DMS 273 (cell line): ENCODE data around the gene COLEC11.

Source experiments
- DNase-seq: peaks from one replicate; lab custom pipeline; 2025; ENCODE audit not compliant: unreplicated experiment; lab: John Stamatoyannopoulos, UW

The COLEC11 gene

DNA sequence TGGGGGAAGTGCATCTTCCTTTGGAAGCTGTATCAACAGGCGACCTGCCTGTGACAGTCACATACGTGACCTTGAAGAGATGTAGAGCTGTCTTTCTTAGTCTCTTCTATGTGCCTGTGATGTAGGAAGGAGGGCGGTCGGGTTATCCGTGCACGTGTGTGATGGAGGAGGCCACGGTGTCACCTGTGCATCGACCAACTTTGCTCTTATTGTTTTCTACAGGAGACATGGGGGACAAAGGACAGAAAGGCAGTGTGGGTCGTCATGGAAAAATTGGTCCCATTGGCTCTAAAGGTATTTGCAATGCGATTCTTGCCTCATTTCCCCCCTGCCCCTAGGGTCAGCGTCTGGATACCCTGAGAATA lies 42.4 kb downstream of the COLEC11 start:
- no peak for DNase-seq

DNA sequence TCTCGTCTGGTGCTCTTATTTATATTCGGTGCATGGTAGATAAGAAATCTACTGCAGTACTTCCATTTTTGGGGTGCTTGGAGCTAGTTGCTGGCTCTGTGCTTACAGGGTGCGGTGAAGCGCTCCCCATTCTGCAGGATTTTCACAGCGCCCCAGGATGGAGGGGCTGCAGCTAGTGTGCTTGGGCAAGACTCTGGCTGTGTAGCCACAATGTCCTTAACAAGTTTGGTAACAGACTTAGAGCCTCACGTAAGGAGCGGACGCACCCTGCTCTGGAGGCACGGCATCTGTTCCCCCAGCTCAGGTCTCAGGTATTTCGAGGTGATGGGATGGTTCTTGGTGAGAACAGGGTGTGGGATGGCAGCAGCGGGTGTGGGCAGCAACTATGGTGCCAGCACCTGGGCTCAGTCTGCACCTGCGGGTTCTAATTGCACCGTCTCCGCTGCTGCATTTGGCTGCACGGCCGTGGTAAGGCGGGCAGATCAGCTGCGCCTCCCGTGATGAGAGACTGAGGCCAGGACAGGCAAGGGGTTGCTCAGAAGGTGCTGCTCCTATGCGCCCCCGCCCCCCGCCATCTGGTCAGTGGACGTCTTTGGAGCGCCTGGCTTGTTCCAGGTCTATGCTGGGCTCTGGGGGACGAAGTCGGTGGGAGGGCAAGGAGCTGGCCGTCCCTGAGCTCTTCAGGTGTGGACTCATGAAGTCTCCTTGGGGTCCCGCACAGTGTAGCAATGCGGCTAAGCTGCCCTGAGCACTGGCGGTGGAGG lies 43.0 kb downstream of the COLEC11 start:
- no peak for DNase-seq

DNA sequence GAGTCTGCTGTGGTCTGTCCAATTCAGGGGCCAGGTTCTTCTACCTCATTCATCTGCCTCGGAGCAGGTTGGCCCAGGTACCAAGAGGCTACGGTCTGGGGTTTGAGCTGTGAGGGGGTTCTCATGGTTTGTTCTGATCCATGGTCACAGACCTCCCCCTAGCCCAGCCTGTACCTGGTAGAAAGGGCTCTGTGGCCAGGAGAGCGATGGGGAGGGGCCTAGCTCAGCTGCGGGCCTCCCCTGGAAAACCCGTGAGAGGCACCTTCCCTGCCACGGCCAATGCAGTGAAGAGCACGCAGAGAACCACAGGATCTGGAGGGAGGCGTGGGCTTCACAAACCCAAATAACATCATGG lies 43.5 kb downstream of the COLEC11 start:
- DNase-seq: no peak

DNA sequence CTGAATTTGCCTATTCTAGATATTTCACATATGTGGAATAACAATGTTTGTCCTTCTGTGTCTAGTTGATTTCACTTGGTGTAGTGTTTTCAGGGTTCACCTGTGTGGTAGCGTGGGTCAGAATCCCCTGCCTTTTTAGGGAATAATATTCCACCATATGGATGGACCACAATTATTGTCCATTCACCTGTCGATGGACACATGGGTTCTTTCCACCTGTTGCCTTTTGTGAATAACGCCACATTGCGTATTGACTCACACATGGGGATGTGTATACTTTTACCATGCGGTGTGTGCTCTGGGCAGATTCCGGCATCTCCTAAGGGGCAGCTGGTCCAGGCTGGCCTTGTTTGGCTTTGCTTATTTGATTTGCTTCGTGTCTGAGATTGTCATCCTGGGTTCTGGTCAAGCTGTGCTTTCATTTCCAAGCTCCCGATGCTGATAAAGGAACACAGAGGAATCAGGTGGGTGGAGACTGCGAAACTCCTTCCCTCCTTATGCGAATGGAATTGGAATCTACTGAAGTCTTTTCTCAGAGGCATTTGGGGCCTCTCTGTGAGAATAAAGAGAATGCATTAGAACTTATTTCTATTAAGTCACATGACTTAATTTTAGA lies 44.2 kb downstream of the COLEC11 start:
- no peak for DNase-seq

DNA sequence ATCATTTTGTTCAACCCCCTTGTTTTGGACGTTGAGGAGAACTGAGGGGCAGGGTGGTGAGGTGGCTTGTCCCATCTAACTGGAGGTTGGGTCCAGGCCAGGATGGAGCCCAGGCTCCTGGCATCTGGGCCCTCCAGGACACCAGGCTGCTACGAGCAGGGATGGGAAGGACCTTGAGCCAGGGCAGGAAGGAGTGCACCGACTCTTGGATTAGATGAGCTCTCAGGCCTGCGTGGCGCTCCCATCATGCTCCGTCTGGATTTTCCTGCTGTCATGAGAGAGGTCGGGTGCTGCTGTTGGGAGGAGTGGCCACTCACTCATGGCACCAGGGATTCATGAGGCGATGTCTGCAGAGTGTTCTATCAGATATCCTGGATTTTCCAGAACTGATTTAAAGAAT lies 44.7 kb downstream of the COLEC11 start:
- DNase-seq: no peak

DNA sequence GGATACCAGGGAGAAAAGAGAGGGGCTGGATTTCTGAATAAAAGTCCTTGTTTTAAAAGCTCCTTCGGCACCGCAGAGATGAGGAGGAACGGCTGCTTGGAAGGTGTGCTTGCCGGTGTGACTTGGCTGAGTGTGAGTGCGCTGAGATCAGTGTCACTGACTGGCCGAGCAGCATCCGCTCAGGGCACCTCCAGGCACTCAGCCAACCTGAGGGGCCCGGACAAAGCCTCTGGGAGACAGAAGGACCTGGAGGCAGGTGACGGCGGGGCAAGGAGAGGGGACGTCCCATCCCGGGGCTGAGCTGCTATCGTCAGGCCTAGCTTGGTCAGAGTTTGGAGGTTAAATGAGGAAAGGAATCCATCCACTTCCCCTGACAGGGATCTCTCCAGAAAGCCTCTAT lies 46.3 kb downstream of the COLEC11 start:
- no peak for DNase-seq

DNA sequence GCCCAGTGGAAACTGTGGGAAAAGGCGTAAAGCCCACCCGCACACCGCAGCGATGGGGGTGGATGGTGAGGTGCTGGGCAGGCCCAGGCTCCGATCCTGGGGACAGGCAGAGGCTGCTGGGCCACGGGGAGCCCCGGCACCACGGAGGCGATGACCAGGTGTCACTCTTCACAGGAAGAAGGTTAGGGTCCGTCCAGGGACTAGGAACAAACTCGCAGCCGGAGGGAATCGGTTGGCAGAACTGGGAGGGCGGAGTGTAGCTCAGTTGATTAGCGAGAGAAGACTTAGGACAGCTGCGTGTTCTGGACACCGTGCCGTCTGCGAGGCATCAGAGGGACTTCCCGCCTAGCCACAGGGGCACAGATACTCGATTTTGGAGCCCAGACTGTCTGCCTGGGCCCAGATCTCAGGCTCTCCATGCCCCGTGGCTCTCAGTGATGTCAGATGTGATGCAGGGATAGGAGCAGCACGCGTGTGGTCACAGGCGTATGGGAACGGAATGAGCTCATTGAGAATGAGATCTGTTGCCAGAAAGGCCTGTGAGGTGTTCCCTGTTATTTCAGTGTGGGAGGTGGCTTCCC lies 47.0 kb downstream of the COLEC11 start:
- DNase-seq: no peak

DNA sequence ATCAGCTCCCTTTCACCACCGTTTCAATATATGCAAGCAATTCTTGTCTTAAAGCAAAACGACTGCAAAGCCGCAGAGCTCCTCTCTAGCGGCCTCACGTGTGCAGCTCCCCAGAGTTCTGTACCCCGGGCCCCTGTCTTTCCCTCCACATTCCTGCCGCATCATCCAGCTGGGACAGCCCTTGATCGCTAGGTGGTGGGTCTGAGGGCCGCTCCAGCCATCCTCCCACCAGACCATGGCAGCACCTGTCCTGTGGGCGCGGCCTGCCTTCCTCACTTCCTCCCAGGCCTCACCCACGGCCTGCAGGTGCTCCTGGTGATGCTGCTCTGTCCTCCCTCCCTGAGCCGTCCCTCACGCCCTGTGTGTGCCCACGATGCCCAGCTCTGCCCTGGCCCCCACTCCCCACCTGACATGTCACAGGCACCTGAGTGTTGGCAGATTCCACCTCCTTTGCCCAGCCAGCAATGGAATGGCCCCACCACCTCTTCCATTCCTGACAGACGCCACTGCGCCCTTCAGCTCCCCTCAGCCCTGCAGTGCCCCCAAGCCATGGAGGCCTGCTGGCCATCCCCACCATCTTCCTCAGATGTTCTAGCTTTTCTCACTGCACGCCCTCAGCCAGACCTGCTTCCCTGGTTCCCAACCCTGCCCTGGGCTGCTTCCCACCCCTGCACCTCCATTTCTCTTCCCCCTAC lies 47.8 kb downstream of the COLEC11 start:
- no peak for DNase-seq

DNA sequence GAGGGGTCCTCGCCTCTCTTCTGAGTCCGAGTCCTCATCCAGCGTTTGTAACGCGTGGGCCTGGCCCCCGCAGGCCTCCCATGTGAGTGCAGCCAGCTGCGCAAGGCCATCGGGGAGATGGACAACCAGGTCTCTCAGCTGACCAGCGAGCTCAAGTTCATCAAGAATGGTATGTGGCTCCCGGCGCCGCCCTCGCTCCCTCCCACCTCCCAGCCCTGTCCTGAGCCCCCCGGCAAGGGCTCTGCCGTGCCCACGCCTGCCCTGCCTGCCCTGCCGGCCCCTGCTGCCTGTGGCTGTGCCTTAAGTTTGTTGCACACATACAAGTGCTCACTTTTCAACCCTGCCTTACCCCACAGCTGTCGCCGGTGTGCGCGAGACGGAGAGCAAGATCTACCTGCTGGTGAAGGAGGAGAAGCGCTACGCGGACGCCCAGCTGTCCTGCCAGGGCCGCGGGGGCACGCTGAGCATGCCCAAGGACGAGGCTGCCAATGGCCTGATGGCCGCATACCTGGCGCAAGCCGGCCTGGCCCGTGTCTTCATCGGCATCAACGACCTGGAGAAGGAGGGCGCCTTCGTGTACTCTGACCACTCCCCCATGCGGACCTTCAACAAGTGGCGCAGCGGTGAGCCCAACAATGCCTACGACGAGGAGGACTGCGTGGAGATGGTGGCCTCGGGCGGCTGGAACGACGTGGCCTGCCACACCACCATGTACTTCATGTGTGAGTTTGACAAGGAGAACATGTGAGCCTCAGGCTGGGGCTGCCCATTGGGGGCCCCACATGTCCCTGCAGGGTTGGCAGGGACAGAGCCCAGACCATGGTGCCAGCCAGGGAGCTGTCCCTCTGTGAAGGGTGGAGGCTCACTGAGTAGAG lies 48.7 kb downstream of the COLEC11 start:
- DNase-seq: no peak

DNA sequence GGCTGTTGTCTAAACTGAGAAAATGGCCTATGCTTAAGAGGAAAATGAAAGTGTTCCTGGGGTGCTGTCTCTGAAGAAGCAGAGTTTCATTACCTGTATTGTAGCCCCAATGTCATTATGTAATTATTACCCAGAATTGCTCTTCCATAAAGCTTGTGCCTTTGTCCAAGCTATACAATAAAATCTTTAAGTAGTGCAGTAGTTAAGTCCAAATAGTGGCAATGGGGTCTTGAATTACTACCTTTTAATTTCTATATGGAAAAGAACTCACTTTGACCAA lies 49.3 kb downstream of the COLEC11 start:
- DNase-seq: no peak

DNA sequence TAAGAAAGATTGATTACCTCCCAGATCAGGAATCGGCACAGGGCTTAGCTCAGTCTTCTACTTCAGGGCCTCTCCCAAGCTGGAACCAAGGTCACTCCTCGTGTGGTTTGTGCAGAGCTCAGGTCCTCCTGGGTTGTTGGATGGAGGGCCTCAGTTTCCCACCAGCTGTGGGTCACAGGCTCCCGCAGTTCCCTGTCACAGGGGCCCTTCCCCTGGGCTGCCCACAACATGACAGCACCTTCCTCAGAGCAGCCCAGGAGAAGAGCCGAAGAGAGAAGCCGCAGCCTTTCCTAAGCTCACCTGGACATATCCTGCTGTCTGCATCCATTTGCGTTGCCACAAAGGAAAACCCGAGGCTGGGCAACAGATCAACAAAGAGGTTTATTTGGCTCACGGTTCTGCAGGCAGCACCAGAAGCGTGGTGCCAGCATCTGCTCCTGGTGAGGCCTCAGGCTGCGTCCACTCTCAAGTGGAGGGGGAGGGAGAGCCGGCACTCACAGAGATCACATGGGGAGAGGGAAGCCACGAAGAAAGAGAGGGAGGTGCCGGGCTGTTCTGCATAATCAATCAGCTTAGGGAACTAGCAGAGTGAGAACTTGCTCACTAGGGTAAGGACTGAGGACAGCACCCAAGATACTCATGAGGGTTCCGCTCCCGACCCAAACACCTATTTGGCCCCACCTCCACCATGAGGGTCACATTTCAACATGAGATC lies 50.1 kb downstream of the COLEC11 start:
- DNase-seq: no peak

DNA sequence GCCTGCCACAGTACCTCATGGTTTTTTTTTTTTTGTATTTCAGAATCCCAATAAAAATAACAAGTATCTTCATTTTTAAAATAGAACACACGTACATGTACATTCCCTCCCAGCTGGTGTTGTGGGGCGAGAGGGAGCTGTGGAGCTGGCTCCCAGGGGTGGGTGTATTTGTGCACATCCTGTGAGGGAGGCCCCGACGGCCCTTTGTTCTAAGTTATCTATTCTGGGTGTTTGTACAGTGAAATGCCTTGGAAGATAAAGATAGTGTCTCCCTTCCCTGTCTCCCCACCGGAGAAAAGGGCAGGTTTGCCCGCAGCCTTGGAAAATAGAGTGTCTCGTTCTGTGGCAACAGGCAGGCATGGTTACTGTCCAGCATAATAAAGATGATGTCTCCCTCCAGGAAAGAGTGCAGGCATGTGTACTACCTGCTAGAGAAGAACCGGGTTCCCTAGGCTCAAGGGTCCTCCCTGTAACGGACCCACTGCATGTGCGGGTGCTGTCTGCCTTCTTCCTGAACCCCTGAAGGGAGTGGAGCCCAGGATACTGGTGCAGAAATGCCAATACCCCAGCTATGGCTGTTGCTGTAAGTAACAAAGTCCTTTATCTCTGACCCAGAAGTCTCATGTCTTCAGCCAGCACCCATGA lies 51.0 kb downstream of the COLEC11 start:
- no peak for DNase-seq

DNA sequence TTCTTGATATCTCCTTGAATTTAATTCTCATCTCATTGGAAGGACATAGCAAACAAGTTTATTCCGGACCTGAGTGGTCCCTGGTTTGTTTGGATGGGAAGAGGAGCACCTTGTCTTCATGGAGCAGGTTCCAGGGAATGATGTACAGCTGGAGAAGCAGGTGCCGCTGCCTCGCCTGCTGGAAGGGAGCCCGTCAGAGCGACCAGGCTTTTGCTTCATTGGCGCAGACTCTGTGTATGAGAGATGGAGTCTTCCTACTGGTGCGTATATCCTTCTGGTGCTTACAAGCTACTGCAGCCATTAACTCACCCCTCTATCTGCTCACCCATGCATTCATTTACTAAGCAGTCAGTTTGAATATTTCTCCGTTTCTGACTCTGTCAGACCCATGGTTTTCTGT lies 51.5 kb downstream of the COLEC11 start:
- DNase-seq: no peak

DNA sequence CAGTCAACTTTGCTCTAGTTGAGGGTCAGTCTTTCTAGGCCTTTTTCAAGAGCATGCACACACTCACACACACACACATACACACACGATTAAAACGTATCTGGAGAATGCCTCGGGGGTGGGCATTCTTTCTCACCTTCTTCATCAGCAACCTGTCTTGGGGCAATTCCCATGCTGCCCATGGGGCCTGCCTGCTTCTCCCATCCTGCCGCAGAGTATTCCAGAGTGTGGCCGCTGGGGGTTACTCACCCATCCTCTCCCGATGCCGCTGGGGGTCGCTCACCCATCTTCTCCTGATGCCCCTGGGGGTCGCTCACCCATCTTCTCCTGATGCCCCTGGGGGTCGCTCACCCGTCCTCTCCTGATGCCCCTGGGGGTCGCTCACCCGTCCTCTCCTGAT lies 52.3 kb downstream of the COLEC11 start:
- DNase-seq: no peak

DNA sequence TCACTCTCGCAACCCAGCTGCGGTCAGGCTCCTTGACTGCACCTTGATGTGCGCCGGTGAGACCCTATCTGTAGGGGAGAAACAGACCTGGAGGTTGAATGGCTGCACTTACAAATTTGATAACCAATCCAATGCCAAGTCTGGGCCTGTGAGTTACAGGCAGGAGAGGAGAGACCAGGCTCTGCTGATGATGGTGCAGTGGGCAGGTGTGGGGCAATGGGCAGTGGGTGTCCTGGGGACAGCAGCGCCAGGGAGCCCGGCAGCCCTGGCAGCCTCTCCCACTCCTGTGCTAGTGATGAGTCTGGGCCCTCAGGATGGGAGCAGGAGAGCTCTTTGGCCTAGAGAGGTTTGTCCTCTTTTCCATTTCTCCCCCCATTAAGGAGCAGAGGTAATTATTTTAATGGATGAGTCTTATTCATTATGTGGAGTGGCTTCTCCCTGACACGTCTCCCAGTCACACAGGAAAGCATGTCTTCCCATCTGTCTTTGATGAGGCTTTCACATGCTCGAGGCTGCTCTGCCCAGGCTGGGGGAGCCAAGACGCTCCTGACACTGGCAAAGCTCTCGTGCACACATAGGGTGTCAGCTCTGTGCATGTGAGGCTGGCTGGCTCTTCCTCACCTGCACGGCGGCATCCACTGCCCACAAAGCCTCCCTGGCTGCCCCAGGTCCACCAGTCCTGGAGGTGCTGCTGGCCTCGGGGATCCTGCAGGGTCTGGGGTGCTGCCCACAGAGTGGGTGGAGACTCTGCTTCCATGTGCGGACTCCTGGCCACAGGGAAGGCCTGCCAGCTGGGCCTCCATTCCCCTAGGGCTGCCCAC lies 53.1 kb downstream of the COLEC11 start:
- no peak for DNase-seq

DNA sequence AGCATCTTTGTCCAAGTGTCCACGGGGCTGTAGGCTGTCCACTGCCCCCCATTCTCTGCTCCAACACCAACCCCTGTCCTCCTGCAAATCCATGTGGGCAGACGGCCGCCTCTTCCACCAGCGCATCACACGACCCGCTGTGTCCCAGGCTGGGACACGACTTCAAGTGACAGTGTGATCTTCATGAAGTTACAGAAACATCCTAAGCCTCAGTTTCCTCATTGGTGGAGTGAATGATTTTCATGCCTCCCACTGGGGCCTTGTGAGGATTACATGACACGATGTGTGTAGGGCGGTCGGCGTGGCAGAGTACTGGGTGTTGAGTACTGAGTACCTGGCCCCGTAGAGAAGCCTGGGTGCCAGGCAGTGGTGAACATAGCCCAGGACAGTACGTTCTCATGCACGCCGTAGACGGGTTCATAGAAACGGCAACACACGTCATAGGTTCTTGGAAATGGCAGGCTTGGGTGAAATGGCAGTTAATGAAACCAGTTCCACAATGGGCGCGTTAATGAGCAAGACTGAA lies 53.8 kb downstream of the COLEC11 start:
- no peak for DNase-seq

DNA sequence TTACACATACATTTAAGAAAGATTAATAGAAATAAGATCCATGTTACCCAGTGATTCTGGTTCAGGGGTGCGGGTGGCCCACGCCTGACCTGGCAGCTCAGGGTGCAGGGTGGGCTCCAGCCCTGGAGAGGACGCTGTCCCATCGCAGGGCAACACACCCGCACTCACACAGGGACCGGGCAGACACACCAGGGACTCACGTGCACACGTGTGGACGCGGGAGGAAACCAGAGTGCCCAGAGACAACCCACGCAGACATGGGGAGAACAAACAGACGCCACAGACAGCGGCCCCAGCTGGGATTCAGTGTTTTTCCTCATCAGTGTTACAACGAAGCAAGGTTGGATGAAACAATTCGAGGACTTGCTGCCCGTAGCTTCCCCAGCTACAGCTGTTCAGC lies 54.7 kb downstream of the COLEC11 start:
- no peak for DNase-seq

DNA sequence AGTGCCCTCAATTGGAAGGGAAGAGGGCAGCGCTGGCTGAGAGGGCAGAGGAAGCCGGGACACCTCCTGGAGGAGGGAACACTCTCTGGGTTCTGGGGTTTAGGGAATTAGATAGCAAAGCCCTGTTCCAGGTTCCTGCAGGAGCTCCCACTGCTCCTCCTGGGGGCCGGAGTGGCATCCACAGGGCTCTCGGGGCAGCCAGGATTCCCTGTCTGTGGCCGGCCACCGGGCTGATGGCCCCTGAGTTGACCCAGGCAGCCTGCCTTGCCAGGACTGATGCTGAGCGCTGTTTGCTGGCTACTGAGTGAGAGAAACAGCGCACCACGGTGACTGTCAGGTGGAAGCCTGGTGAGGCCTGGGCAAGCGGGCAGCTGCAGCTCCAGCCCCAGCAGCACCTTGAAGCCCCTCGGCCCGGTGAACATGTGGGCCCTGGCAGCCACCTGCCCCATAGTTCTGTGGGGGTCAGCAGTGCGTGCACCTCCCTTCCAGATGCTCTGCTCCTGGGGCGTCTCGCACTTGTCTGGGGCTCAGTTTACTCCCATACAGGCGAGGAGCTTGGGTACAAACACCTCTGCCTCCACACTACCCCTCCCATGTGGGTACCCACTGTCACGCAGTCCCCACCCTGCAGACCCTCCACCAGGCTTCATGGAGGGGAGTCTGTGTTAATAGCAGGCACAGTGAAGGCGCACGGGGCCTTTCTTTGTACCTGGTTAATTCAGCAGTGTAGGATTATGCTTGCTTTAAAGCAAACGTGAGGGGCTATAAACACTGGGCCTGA lies 55.4 kb downstream of the COLEC11 start:
- peak; percentile 27 for DNase-seq
